ENCODE measurements around the gene SLC6A6. TPM values are rescaled to one million over a fixed set of nuclear protein-coding genes. Genes with fewer than 3 reads are reported as not detected.

Gene SLC6A6
- total RNA-seq: 10 to 100 TPM; 33.4 to 34.7 TPM

GRCh38 chr3:14402304-14402811 is at the start of gene SLC6A6:
SLC6A6 (plus strand) TSS chr3:14402606; CDS start chr3:14443635, 41,029 bp downstream.

Other genes with a start within 250 kb of the SLC6A6 start
- 10 to 100 TPM; 39.3 TPM for gene XPC, start 224.0 kb upstream of the SLC6A6 start, total RNA-seq
- 10 to 100 TPM; 12.3 to 13.0 TPM for gene LSM3, start 223.8 kb upstream of the SLC6A6 start, total RNA-seq
- under 1 TPM in 1 of 2 experiments, not detected in 1; 0.07 TPM for gene GRIP2, start 137.7 kb downstream of the SLC6A6 start, total RNA-seq
- 10 to 100 TPM; 22.4 to 23.6 TPM for gene CCDC174, start 249.2 kb downstream of the SLC6A6 start, total RNA-seq